Hepatocyte (in vitro differentiated cells): Measurements from ENCODE around the gene SEMA6A.

Experiments
- EZH2 ChIP-seq: fragments of 200-600 bp; sonication (generic); IDR thresholded peaks from 2 replicates; pipeline ENCODE4 v1.6.1; 2016; ENCODE audit warnings: antibody characterized with exemption, mild to moderate bottlenecking, borderline replicate concordance
- TF ChIP-seq, protein P1 (sequence below): fragments of 200-600 bp; sonication (generic); IDR thresholded peaks from 2 replicates; pipeline ENCODE4 v1.5.1; 2016; ENCODE audit warnings: antibody characterized with exemption, mild to moderate bottlenecking; ENCODE audit not compliant: poor library complexity

GRCh38 chr5:116524966-116525365 is 49.7 kb downstream of the SEMA6A start:
- TF ChIP-seq EZH2: no peak
- TF ChIP-seq, protein P1, sequence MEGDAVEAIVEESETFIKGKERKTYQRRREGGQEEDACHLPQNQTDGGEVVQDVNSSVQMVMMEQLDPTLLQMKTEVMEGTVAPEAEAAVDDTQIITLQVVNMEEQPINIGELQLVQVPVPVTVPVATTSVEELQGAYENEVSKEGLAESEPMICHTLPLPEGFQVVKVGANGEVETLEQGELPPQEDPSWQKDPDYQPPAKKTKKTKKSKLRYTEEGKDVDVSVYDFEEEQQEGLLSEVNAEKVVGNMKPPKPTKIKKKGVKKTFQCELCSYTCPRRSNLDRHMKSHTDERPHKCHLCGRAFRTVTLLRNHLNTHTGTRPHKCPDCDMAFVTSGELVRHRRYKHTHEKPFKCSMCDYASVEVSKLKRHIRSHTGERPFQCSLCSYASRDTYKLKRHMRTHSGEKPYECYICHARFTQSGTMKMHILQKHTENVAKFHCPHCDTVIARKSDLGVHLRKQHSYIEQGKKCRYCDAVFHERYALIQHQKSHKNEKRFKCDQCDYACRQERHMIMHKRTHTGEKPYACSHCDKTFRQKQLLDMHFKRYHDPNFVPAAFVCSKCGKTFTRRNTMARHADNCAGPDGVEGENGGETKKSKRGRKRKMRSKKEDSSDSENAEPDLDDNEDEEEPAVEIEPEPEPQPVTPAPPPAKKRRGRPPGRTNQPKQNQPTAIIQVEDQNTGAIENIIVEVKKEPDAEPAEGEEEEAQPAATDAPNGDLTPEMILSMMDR: no peak
